NT2/D1 (cell line): ENCODE results near the gene MAJIN.

Experiments
- YY1 ChIP-seq: IDR thresholded peaks from 2 replicates; pipeline ENCODE4 v1.6.1; 2011; ENCODE audit not compliant: insufficient read length, insufficient read depth
- ZNF274 ChIP-seq: IDR thresholded peaks from 2 replicates; pipeline ENCODE4 v1.6.1; 2011; ENCODE audit warnings: mild to moderate bottlenecking, low read depth, low read length

DNA sequence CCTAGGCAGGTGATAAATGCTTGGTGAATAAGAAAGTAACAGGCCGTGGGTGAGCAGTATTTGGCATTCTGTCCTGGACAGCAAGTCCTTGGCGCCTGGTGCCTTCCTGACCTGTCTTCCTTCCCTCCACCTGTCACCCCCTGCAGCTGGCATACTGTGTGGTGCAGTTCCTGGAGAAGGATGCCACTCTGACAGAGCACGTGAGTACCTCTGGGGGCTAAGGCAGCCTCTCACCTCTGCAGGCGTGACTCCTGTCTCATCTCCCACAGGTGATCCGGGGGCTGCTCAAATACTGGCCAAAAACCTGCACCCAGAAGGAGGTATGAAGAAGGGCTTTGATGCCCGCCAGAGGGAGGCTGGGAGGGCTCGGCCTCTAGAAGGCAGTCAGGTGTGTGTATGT lies 40.6 kb downstream of the MAJIN start:
- no peak for TF ChIP-seq YY1
- TF ChIP-seq ZNF274, result no peak
